KMS-11 (cell line): Measurements from ENCODE around the gene IER2.

Source experiments
- H2AFZ ChIP-seq: fragments of 200-600 bp; sonication (generic); 2 replicates; pipeline ENCODE4 v1.6.1; 2016; ENCODE audit warnings: antibody characterized with exemption, mixed run types, low read depth
- H3K27ac ChIP-seq: fragments of 200-600 bp; sonication (generic); 2 replicates; pipeline ENCODE4 v1.6.1; 2016; ENCODE audit warnings: mild to moderate bottlenecking, mixed run types
- H3K27me3 ChIP-seq: fragments of 200-600 bp; sonication (generic); 2 replicates; pipeline ENCODE4 v1.6.1; 2017; ENCODE audit warnings: mild to moderate bottlenecking, low read depth, mixed run types, moderate library complexity; ENCODE audit not compliant: insufficient read depth
- H3K36me3 ChIP-seq: fragments of 200-600 bp; sonication (generic); 2 replicates; pipeline ENCODE4 v1.6.1; 2017; ENCODE audit warnings: mild to moderate bottlenecking, mixed run types; ENCODE audit not compliant: insufficient read depth
- H3K4me1 ChIP-seq: fragments of 200-600 bp; sonication (generic); 2 replicates; pipeline ENCODE4 v1.6.1; 2016; ENCODE audit warnings: mild to moderate bottlenecking, low read depth, mixed run types; ENCODE audit not compliant: poor library complexity, severe bottlenecking
- H3K4me2 ChIP-seq: fragments of 200-600 bp; sonication (generic); 2 replicates; pipeline ENCODE4 v1.7.0; 2016; ENCODE audit warnings: mild to moderate bottlenecking, mixed run types
- H3K4me3 ChIP-seq: fragments of 200-600 bp; sonication (generic); IDR thresholded peaks from 2 replicates; pipeline ENCODE4 v1.6.1; 2017; ENCODE audit warnings: low read depth, low read length, mixed read lengths; ENCODE audit not compliant: insufficient read depth
- H3K79me2 ChIP-seq: fragments of 200-600 bp; sonication (generic); 2 replicates; pipeline ENCODE4 v1.6.1; 2016; ENCODE audit warnings: low read depth, mixed run types; ENCODE audit not compliant: insufficient read depth
- H3K9ac ChIP-seq: fragments of 200-600 bp; sonication (generic); 2 replicates; pipeline ENCODE4 v1.6.1; 2016; ENCODE audit warnings: mild to moderate bottlenecking, mixed run types
- H4K20me1 ChIP-seq: fragments of 200-600 bp; sonication (generic); 2 replicates; pipeline ENCODE4 v1.6.1; 2016; ENCODE audit warnings: mild to moderate bottlenecking, mixed run types; ENCODE audit not compliant: insufficient read depth
- CTCF ChIP-seq: fragments of 200-600 bp; sonication (generic); conservative IDR thresholded peaks from 2 replicates; pipeline ENCODE4 v1.6.1; 2017; ENCODE audit warnings: low read depth, mild to moderate bottlenecking, antibody characterized with exemption, low read length, moderate library complexity, mixed read lengths

IER2 gene

DNA sequence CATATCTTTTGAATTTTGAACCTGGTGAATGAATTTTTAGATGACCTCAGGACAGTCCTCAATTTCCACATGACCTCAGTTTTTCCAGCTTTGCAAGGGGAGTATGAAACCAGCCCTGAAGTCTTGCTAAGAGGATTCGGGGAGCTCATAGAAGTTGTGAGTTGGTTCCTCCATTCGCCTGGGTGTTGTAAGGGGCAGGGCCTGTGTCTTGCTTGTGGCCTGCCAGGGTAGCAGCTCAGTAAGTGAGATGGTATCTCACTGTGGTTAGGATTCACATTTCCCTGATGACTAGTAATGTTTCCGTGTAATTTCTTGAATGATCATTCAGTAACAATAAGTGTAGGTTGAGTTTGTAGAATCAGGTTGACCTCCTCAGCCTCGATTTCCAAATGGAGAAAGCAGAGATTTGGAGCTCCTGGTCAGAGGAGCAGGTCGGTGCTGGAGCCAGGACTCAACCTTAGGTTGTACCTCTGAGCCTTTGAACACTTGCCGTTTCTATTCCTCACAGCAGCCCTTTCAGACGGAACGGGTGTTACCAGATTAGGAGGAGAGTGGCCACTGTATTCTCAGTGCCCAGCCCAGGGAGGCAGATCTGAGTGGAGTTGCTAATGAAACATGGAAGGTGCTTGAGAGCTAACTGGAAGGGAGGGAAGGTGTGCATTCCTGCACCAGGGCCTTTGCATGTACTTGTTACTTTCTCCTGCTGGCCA is 17.6 kb upstream of the IER2 start:
- H3K4me1 ChIP-seq = no peaks in the 10 kb centered on the region
- no peak for TF ChIP-seq CTCF
- H3K27ac ChIP-seq = no peak overlapping the region
- no peak overlapping the region for H3K9ac ChIP-seq
- H4K20me1 ChIP-seq = peaks cover 12% of the 10 kb centered on the region; the same call in 1 of the 2 replicates
- no peaks in the 10 kb centered on the region for H3K27me3 ChIP-seq
- peaks cover 5% of the 10 kb centered on the region; the same call in 1 of the 2 replicates for H3K36me3 ChIP-seq
- H2AFZ ChIP-seq = no peak overlapping the region
- H3K4me3 ChIP-seq = no peak overlapping the region
- H3K4me2 ChIP-seq = no peak overlapping the region
- H3K79me2 ChIP-seq = peaks cover 49% of the 10 kb centered on the region

DNA sequence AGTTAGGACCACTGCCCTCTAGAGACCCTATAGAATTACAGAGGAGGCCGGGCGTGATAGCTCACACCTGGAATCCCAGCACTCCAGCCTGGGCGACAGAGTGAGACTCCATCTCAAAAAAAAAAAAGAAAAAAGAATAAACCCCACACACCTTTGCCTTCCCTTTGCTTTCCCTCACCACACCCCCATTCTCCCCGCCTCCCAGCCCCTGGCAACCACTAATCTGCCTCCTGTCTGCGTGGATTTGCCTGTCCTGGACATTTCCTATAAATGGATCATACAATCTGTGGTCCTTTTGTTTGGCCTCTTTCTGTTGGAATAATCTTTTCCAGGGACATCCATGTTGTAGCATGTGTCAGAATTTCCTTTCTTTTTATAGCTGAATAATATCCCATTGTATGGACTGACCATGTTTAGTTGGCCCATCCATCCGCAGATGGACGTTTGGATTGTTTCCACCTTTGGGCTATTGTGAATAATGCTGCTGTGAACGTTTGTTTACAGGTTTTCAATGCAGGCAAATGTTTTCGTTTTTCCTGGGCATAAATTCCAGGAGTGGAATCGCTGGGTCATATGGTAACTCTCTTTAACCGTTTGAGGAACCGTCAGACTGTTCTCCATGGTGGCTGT is 16.9 kb upstream of the IER2 start:
- Histone ChIP-seq H3K4me1 (no peaks in the 10 kb centered on the region), H4K20me1 (peaks cover 12% of the 10 kb centered on the region; the same call in 1 of the 2 replicates), H3K9ac (no peak overlapping the region), H3K79me2 (peaks cover 44% of the 10 kb centered on the region), H2AFZ (no peak overlapping the region), H3K4me3 (no peak overlapping the region), H3K36me3 (peaks cover 5% of the 10 kb centered on the region; the same call in 1 of the 2 replicates), H3K4me2 (no peak overlapping the region), H3K27me3 (no peaks in the 10 kb centered on the region), H3K27ac (no peak overlapping the region)
- no peak for TF ChIP-seq CTCF

DNA sequence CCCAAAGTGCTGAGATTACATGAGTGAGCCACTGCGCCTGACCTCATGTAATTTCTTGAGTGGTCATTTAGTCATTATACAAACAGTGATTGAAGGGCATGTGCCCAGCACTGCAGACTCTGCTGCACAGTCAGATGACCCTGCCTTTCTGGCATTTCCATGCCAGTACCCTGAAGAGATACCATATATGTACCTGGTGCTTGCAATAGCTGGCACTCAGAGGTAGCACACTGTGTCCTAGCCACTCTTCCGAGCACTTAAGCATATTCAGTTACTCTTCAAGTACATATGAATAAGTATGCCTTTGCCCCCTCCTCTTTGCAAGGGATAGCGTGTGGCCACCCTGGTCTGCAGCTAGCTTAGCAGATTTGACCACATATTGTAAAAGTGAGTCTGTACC is 15.6 kb upstream of the IER2 start:
- H3K36me3 ChIP-seq = peaks cover 5% of the 10 kb centered on the region; the same call in 1 of the 2 replicates
- H3K4me1 ChIP-seq = no peaks in the 10 kb centered on the region
- H3K27me3 ChIP-seq = no peaks in the 10 kb centered on the region
- no peak overlapping the region for H3K27ac ChIP-seq
- peaks cover 12% of the 10 kb centered on the region; the same call in 1 of the 2 replicates for H4K20me1 ChIP-seq
- no peak overlapping the region for H3K9ac ChIP-seq
- no peak overlapping the region for H3K4me3 ChIP-seq
- no peak for TF ChIP-seq CTCF
- H3K79me2 ChIP-seq = peaks cover 32% of the 10 kb centered on the region
- no peak overlapping the region for H3K4me2 ChIP-seq
- H2AFZ ChIP-seq = no peak overlapping the region

- TF ChIP-seq CTCF = no peak
- H3K4me2 ChIP-seq = no peak overlapping the region
- H3K27me3 ChIP-seq = no peaks in the 10 kb centered on the region
- no peak overlapping the region for H3K4me3 ChIP-seq
- peaks cover 8% of the 10 kb centered on the region; the same call in 1 of the 2 replicates for H4K20me1 ChIP-seq
- H3K27ac ChIP-seq = no peak overlapping the region
- H3K4me1 ChIP-seq = no peaks in the 10 kb centered on the region
- no peak overlapping the region for H2AFZ ChIP-seq
- H3K9ac ChIP-seq = no peak overlapping the region
- peaks cover 26% of the 10 kb centered on the region for H3K79me2 ChIP-seq
- peaks cover 5% of the 10 kb centered on the region; the same call in 1 of the 2 replicates for H3K36me3 ChIP-seq
Measured at GRCh38 chr19:13135068-13136062, 14.8 kb upstream of the IER2 start.
